AG04450 (cell line): ENCODE measurements around the gene KIF3A. TPM values are rescaled to one million over a fixed set of nuclear protein-coding genes. Genes with fewer than 3 reads are reported as not detected.

ENCODE experiments used
- CTCF ChIA-PET: fragments of 300-600, 350-600 bp; formaldehyde crosslinking; extraction: SDS; loops from one replicate; lab custom pipeline; 2022; ENCODE audit warnings: antibody characterized with exemption, inconsistent platforms; lab: Charles Lee
- POLR2A ChIA-PET: fragments of 350-600 bp; formaldehyde crosslinking; extraction: SDS; loops from one replicate; lab custom pipeline; 2021; ENCODE audit warnings: antibody characterized with exemption, inconsistent platforms; lab: Yijun Ruan, JAX
- DNase-seq: peaks from one replicate; pipeline ENCODE4 v3.0.0-alpha.2; 2011; ENCODE audit warnings: low read depth, low spot score
- H3K27ac ChIP-seq: one replicate; pipeline ENCODE4 v1.5.1; 2012; ENCODE audit warnings: low read depth, low read length, control low read depth
- H3K27me3 ChIP-seq: one replicate; pipeline ENCODE4 v1.6.0; 2012; ENCODE audit warnings: low read length; ENCODE audit not compliant: control insufficient read depth, insufficient read depth
- H3K4me3 ChIP-seq: 2 replicates; pipeline ENCODE4 v1.5.1; 2011; ENCODE audit warnings: mild to moderate bottlenecking, low read depth, low read length, control low read depth
- H3K9me3 ChIP-seq: 2 replicates; pipeline ENCODE4 v1.5.1; 2012; ENCODE audit warnings: low read length; ENCODE audit not compliant: control insufficient read depth, insufficient read depth
- polyA plus RNA-seq: library from polyadenylated mRNA; depleted of rRNA; stranded (reverse); fragments of >200 nt; gene quantifications from 2 replicates; pipeline ENCODE4 v1.2.3, GENCODE V29; 2011
- TF ChIP-seq, protein P1 (sequence below): IDR thresholded peaks from 2 replicates; pipeline ENCODE4 v1.5.1; 2011; ENCODE audit warnings: low read depth, low read length, control low read depth, inconsistent platforms

Gene KIF3A
- polyA plus RNA-seq, 1 experiment = 8.9 TPM

- DNase-seq = no peak
- Histone ChIP-seq H3K27me3 (peaks cover 3% of the 10 kb centered on the region), H3K4me3 (no peak overlapping the region), H3K9me3 (no peaks in the 10 kb centered on the region; the same call in 1 of the 2 replicates), H3K27ac (no peak overlapping the region)
- POLR2A ChIA-PET = no interaction called here
- TF ChIP-seq, protein P1, sequence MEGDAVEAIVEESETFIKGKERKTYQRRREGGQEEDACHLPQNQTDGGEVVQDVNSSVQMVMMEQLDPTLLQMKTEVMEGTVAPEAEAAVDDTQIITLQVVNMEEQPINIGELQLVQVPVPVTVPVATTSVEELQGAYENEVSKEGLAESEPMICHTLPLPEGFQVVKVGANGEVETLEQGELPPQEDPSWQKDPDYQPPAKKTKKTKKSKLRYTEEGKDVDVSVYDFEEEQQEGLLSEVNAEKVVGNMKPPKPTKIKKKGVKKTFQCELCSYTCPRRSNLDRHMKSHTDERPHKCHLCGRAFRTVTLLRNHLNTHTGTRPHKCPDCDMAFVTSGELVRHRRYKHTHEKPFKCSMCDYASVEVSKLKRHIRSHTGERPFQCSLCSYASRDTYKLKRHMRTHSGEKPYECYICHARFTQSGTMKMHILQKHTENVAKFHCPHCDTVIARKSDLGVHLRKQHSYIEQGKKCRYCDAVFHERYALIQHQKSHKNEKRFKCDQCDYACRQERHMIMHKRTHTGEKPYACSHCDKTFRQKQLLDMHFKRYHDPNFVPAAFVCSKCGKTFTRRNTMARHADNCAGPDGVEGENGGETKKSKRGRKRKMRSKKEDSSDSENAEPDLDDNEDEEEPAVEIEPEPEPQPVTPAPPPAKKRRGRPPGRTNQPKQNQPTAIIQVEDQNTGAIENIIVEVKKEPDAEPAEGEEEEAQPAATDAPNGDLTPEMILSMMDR = no peak
- CTCF ChIA-PET = interaction anchor here (1.7 kb wide), 1 partner anchor 81 kb away, joined by 7 read pairs; no protein-coding TSS in a partner anchor
Observed at GRCh38 chr5:132739232-132739631, 1.9 kb upstream of the KIF3A start.

GRCh38 chr5:132737982-132738681, 786 bp upstream of the KIF3A start:
- POLR2A ChIA-PET = interaction anchor here (0.6 kb wide), 3 partner anchors 30 to 1901 kb away, joined by 3 to 4 read pairs (median 4); partner anchors contain the start of gene SLC22A5
- DNase-seq = no peak
- no peak overlapping the region for H3K27ac ChIP-seq
- TF ChIP-seq, protein P1 = no peak
- no peaks in the 10 kb centered on the region; the same call in 1 of the 2 replicates for H3K9me3 ChIP-seq
- CTCF ChIA-PET = interaction anchor here (0.7 to 2.0 kb wide), 5 partner anchors 17 to 352 kb away, joined by 3 to 7 read pairs (median 3); partner anchors contain the start of genes GDF9 and UQCRQ
- peak overlapping the region; percentile 91 for H3K4me3 ChIP-seq
- peaks cover 3% of the 10 kb centered on the region for H3K27me3 ChIP-seq

GRCh38 chr5:132734687-132735086, 2.7 kb downstream of the KIF3A start:
- ChIA-PET POLR2A (no interaction called here), CTCF (no interaction called here)
- no peak overlapping the region for H3K27ac ChIP-seq
- no peak for DNase-seq
- H3K4me3 ChIP-seq = no peak overlapping the region
- TF ChIP-seq, protein P1 = no peak
- no peaks in the 10 kb centered on the region for H3K27me3 ChIP-seq
- H3K9me3 ChIP-seq = no peaks in the 10 kb centered on the region

DNA sequence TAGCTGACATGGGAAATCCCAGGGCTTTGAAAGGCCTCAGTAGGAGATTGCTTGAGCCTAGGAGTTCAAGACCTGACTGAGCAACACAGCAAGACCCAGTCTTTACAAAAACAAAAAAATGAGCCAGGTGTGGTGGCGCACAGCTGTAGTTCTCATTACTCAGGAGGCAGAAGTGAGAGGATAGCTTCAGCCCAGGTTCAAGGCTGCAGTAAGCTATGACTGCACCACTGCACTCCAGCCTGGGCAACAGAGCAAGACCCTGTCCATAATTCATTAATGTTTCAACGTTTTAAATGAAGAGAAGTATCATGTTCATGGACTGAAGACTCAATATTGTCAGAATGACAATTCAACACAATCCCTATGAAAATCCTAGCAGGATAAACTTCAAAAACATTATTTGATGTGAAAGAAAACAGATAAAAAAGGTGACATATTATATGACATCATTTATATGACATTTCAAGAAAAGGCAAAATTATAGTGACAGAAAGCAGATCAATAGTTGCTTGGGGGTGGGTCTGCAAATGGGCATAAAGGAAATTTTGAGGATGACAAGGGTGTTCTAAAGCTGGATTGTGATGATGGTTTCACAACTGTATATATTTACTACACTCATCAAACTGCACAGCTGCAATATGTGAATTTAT, 3.7 kb downstream of the KIF3A start:
- CTCF ChIA-PET = interaction anchor here (1.1 kb wide), 2 partner anchors 87 to 96 kb away, joined by 3 read pairs; no protein-coding TSS in a partner anchor
- TF ChIP-seq, protein P1 = no peak
- H3K27ac ChIP-seq = no peak overlapping the region
- no peak for DNase-seq
- POLR2A ChIA-PET = no interaction called here
- no peaks in the 10 kb centered on the region for H3K27me3 ChIP-seq
- H3K4me3 ChIP-seq = no peak overlapping the region
- no peaks in the 10 kb centered on the region for H3K9me3 ChIP-seq

- no peak overlapping the region for H3K27ac ChIP-seq
- no peaks in the 10 kb centered on the region for H3K9me3 ChIP-seq
- ChIA-PET CTCF (interaction anchor here (0.7 to 1.2 kb wide), 2 partner anchors 15 to 91 kb away, joined by 4 read pairs; no protein-coding TSS in a partner anchor), POLR2A (no interaction called here)
- DNase-seq = no peak
- no peak overlapping the region for H3K4me3 ChIP-seq
- no peaks in the 10 kb centered on the region for H3K27me3 ChIP-seq
- TF ChIP-seq, protein P1 = no peak
Observed at GRCh38 chr5:132729896-132730295, 7.5 kb downstream of the KIF3A start.
